H9 (cell line): ENCODE measurements around the gene HCRT. TPM values are rescaled to one million over a fixed set of nuclear protein-coding genes. Genes with fewer than 3 reads are reported as not detected.

Experiments used
- DNase-seq: peaks from one replicate; pipeline ENCODE4 v3.0.0-alpha.2; 2017
- H2AFZ ChIP-seq: one replicate; pipeline ENCODE4 v1.6.1; 2013; ENCODE audit warnings: mild to moderate bottlenecking, low read length, control low read depth, moderate library complexity
- H2AK5ac ChIP-seq: 2 replicates; pipeline ENCODE4 v1.6.1; 2013; ENCODE audit warnings: low read length, control low read depth, mixed read lengths; ENCODE audit not compliant: insufficient read length
- H2BK120ac ChIP-seq: one replicate; pipeline ENCODE4 v1.6.1; 2013; ENCODE audit warnings: low read depth, mild to moderate bottlenecking, low read length, control low read depth, inconsistent platforms; ENCODE audit not compliant: poor library complexity, severe bottlenecking
- H2BK12ac ChIP-seq: 2 replicates; pipeline ENCODE4 v1.6.1; 2013; ENCODE audit warnings: low read length, control low read depth, mixed read lengths, low read depth; ENCODE audit not compliant: insufficient read length
- H2BK15ac ChIP-seq: 2 replicates; pipeline ENCODE4 v1.6.1; 2013; ENCODE audit warnings: low read depth, low read length, control low read depth
- H2BK20ac ChIP-seq: one replicate; pipeline ENCODE4 v1.6.1; 2013; ENCODE audit warnings: low read depth, mild to moderate bottlenecking, low read length, control low read depth, inconsistent platforms; ENCODE audit not compliant: poor library complexity, severe bottlenecking
- H2BK5ac ChIP-seq: 2 replicates; pipeline ENCODE4 v1.6.1; 2013; ENCODE audit warnings: low read length, control low read depth, mixed read lengths; ENCODE audit not compliant: insufficient read length
- H3K14ac ChIP-seq: 2 replicates; pipeline ENCODE4 v1.6.1; 2013; ENCODE audit warnings: low read length, control low read depth; ENCODE audit not compliant: insufficient read depth
- H3K18ac ChIP-seq: 2 replicates; pipeline ENCODE4 v1.6.1; 2013; ENCODE audit warnings: low read depth, mild to moderate bottlenecking, mixed read lengths, low read length, control low read depth; ENCODE audit not compliant: insufficient read length
- H3K23ac ChIP-seq: 2 replicates; pipeline ENCODE4 v1.6.1; 2013; ENCODE audit warnings: low read length, control low read depth, mixed read lengths, low read depth; ENCODE audit not compliant: insufficient read length
- H3K23me2 ChIP-seq: 2 replicates; pipeline ENCODE4 v1.6.1; 2013; ENCODE audit warnings: low read depth, mild to moderate bottlenecking, mixed read lengths, low read length, control low read depth; ENCODE audit not compliant: insufficient read length, poor library complexity, severe bottlenecking
- H3K27ac ChIP-seq: 2 replicates; pipeline ENCODE4 v1.5.1; 2013; ENCODE audit warnings: low read length, control low read depth, mixed read lengths, low read depth; ENCODE audit not compliant: insufficient read length
- H3K27me3 ChIP-seq: 2 replicates; pipeline ENCODE4 v1.6.1; 2013; ENCODE audit warnings: low read length, control low read depth, inconsistent platforms; ENCODE audit not compliant: insufficient read depth
- H3K4ac ChIP-seq: 2 replicates; pipeline ENCODE4 v1.6.1; 2013; ENCODE audit warnings: low read depth, mild to moderate bottlenecking, control low read depth, inconsistent platforms, low read length, moderate library complexity
- H3K4me1 ChIP-seq: 2 replicates; pipeline ENCODE4 v1.6.1; 2013; ENCODE audit warnings: low read length, control low read depth, inconsistent platforms; ENCODE audit not compliant: insufficient read depth
- H3K4me2 ChIP-seq: 2 replicates; pipeline ENCODE4 v1.6.1; 2013; ENCODE audit warnings: low read length, control low read depth, mixed read lengths; ENCODE audit not compliant: insufficient read length, insufficient read depth
- H3K56ac ChIP-seq: 2 replicates; pipeline ENCODE4 v1.6.1; 2013; ENCODE audit warnings: low read depth, mild to moderate bottlenecking, mixed read lengths, low read length, control low read depth; ENCODE audit not compliant: insufficient read length
- H3K79me1 ChIP-seq: 2 replicates; pipeline ENCODE4 v1.6.1; 2013; ENCODE audit warnings: low read depth, mild to moderate bottlenecking, moderate library complexity, low read length, control low read depth, inconsistent platforms; ENCODE audit not compliant: insufficient read depth, poor library complexity, severe bottlenecking
- H3K79me2 ChIP-seq: 2 replicates; pipeline ENCODE4 v1.6.1; 2013; ENCODE audit warnings: low read length, control low read depth, inconsistent platforms; ENCODE audit not compliant: insufficient read depth
- H3K9ac ChIP-seq: 2 replicates; pipeline ENCODE4 v1.6.1; 2013; ENCODE audit warnings: low read length, control low read depth, mixed read lengths; ENCODE audit not compliant: insufficient read length; ENCODE audit errors: extremely low read depth
- H3K9me3 ChIP-seq: one replicate; pipeline ENCODE4 v1.6.1; 2013; ENCODE audit warnings: low read depth, low read length, inconsistent platforms; ENCODE audit not compliant: control insufficient read depth
- H3T11ph ChIP-seq: one replicate; pipeline ENCODE4 v1.6.1; 2013; ENCODE audit warnings: mild to moderate bottlenecking, low read length, control low read depth, inconsistent platforms
- H4K20me1 ChIP-seq: one replicate; pipeline ENCODE4 v1.6.1; 2013; ENCODE audit not compliant: control insufficient read depth, insufficient read length, insufficient read depth
- H4K5ac ChIP-seq: 2 replicates; pipeline ENCODE4 v1.6.1; 2013; ENCODE audit warnings: low read depth, mild to moderate bottlenecking, mixed read lengths, low read length, control low read depth; ENCODE audit not compliant: insufficient read length
- H4K8ac ChIP-seq: replicated peaks from 2 replicates; pipeline ENCODE4 v1.6.1; 2013; ENCODE audit warnings: low read length, control low read depth, mixed read lengths, low read depth; ENCODE audit not compliant: insufficient read length
- H4K91ac ChIP-seq: 2 replicates; pipeline ENCODE4 v1.6.1; 2013; ENCODE audit warnings: low read depth, mild to moderate bottlenecking, moderate library complexity, mixed read lengths, low read length, control low read depth; ENCODE audit not compliant: insufficient read length
- H3K27ac Mint-ChIP-seq, 3 experiments: 2 replicates in 2 of 3; 3 replicates in 1 of 3; pipeline ENCODE4 v1.8.0; 2020 to 2021; ENCODE audit warnings: mixed read lengths in 3 of 3, mild to moderate bottlenecking in 1 of 3, moderate library complexity in 1 of 3
- H3K27me3 Mint-ChIP-seq: 2 replicates; pipeline ENCODE4 v1.8.0; 2021; ENCODE audit warnings: low read depth, mild to moderate bottlenecking, moderate library complexity, mixed read lengths
- H3K36me3 Mint-ChIP-seq, 3 experiments: 2 replicates in 2 of 3; 3 replicates in 1 of 3; pipeline ENCODE4 v1.8.0; 2020 to 2021; ENCODE audit warnings: low read depth in 3 of 3, mixed read lengths in 3 of 3; ENCODE audit not compliant: insufficient read depth in 1 of 3
- H3K4me1 Mint-ChIP-seq, 2 experiments: 2 replicates each; pipeline ENCODE4 v1.8.0; 2020; ENCODE audit warnings: mixed read lengths in 2 of 2
- H3K4me3 Mint-ChIP-seq, 2 experiments: 2 replicates in 1 of 2; 3 replicates in 1 of 2; pipeline ENCODE4 v1.8.0; 2020 to 2021; ENCODE audit warnings: mild to moderate bottlenecking in 2 of 2, mixed read lengths in 2 of 2, moderate library complexity in 1 of 2
- H3K9me3 Mint-ChIP-seq, 2 experiments: 2 replicates in 1 of 2; 3 replicates in 1 of 2; pipeline ENCODE4 v1.8.0; 2020; ENCODE audit warnings: mild to moderate bottlenecking in 2 of 2, mixed read lengths in 2 of 2, moderate library complexity in 1 of 2
- CTCF ChIP-seq: fragments of 200-600 bp; sonication (generic); conservative IDR thresholded peaks from 3 replicates; pipeline ENCODE4 v1.8.0; 2021; ENCODE audit warnings: antibody characterized with exemption, mild to moderate bottlenecking
- WGBS: extraction: QIAGEN DNeasy Blood & Tissue Kit; methylation state at CpG from one replicate; pipeline ENCODE4 v1.1.7; 2013; ENCODE audit warnings: missing lambda C conversion rate, low lambda C conversion rate, mixed read lengths; ENCODE audit not compliant: insufficient read length; ENCODE audit errors: extremely low coverage; 5-methylcytosine and 5-hydroxymethylcytosine counted together
- total RNA-seq: library from RNA; stranded (reverse); gene quantifications from 2 replicates; pipeline ENCODE4 v1.2.1, GENCODE V29; 2021

HCRT gene
- total RNA-seq, 1 experiment from 2014 or later = not detected

GRCh38 chr17:42185621-42185930 is 324 bp upstream of the HCRT start:
- no peaks in the 10 kb centered on the region for H3K79me2 ChIP-seq
- no peak overlapping the region for H2AFZ ChIP-seq
- H3K79me1 ChIP-seq = no peaks in the 10 kb centered on the region
- H3T11ph ChIP-seq = no peak overlapping the region
- WGBS = no CpG with 5 or more reads among the region's 7 CpGs
- H4K20me1 ChIP-seq = no peaks in the 10 kb centered on the region
- H2AK5ac ChIP-seq = no peak overlapping the region
- H2BK5ac ChIP-seq = no peak overlapping the region
- H3K56ac ChIP-seq = no peak overlapping the region
- no peak overlapping the region for H2BK12ac ChIP-seq
- H3K27ac ChIP-seq = no peak overlapping the region
- H4K91ac ChIP-seq = no peak overlapping the region
- peak overlapping the region; percentile 20 for H3K18ac ChIP-seq
- H3K4me1 Mint-ChIP-seq = peaks cover 14 to 49% of the 10 kb centered on the region in 2 experiments
- no peak overlapping the region for H3K4me3 Mint-ChIP-seq
- no peak for TF ChIP-seq CTCF
- H2BK120ac ChIP-seq = no peak overlapping the region
- H3K14ac ChIP-seq = no peak overlapping the region
- H4K5ac ChIP-seq = no peak overlapping the region
- H3K9me3 Mint-ChIP-seq = no peaks in the 10 kb centered on the region; a peak in 1 of 5 replicates
- no peak overlapping the region for H4K8ac ChIP-seq
- H3K4me1 ChIP-seq = peaks cover 3% of the 10 kb centered on the region; the same call in 1 of the 2 replicates
- H3K36me3 Mint-ChIP-seq = no peaks in the 10 kb centered on the region
- no peak overlapping the region for H2BK20ac ChIP-seq
- peaks cover 10% of the 10 kb centered on the region; the same call in 1 of the 2 replicates for H3K27me3 ChIP-seq
- peaks cover 17% of the 10 kb centered on the region for H3K23me2 ChIP-seq
- H3K27ac Mint-ChIP-seq = no peak overlapping the region
- no peak overlapping the region for H2BK15ac ChIP-seq
- H3K9ac ChIP-seq = no peak overlapping the region
- H3K4ac ChIP-seq = no peak overlapping the region
- no peak overlapping the region for H3K23ac ChIP-seq
- no peak overlapping the region for H3K4me2 ChIP-seq
- H3K27me3 Mint-ChIP-seq = peaks cover 53% of the 10 kb centered on the region
- DNase-seq = no peak
- no peaks in the 10 kb centered on the region for H3K9me3 ChIP-seq
